ENCODE results near the gene NMRK1. TPM values are rescaled to one million over a fixed set of nuclear protein-coding genes. Genes with fewer than 3 reads are reported as not detected.

Gene NMRK1
- 10.1 and 15.5 TPM in 2 replicates for total RNA-seq
- 22.2 TPM for total RNA-seq (2013)
- 10.1 and 12.6 TPM in 2 replicates for polyA plus RNA-seq
- 4.8 and 5.5 TPM in 2 replicates for polyA minus RNA-seq

DNA sequence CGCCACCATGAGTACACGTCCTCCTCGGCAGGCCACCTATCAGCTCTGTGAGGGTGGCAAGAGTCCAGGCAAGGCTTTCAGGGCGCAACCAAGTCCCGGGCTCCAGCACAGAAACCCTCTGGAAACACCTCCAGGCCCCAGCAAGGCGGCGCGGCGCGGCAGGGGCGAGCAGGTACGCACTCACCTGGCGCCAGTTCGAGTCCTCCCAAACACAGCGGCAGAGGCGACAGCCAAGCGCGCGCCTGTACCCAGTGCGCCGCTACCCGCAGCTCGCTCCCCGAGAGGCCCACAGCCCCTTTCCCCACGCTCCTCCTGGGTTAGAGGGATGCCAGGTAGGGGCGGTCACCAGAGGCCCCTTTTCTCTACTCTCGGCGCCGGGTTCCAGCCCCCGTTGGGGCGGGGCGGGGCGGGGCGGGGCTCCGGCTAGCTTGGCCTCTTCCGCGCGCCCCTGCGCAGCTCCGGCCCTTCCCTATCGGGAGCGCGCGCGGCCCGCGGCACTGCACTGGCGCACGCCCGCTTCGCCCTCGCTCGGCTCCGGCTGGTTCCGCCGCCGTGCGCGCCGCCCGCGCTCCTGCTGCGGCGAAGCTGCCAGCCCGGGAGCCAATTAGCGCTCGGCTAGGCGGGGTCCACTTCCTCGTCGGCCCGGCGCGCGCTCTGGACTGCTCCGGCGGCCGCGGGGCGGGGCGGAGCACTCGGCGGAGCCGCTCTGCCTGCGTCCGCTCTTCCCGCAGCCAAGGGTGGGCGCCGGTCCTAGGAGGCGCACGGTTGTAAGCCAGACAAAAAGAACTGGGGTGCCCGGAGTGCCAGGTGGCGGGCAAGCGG, at the start of gene NMRK1, which contains the start of gene OSTF1:
NMRK1 (minus strand) TSS at position 332 of the 822 bp plus-strand sequence. CDS start 5,040 bp downstream, outside the sequence.
OSTF1 (plus strand) TSS at position 691 of the 822 bp plus-strand sequence. CDS start 179 bp downstream, outside the sequence.
- H3K4me2 ChIP-seq (replicated peaks; ENCODE audit: low read depth, low read length, poor library complexity, severe bottlenecking): peak within 1 kb of the TSS; percentile 94
- CTCF ChIA-PET: interaction anchor here (1.2 to 6.4 kb wide), 6 partner anchors 10 to 314 kb away, joined by 3 to 45 read pairs (median 12); partner anchors contain the start of genes C9orf40 and CARNMT1
- POLR2A ChIA-PET: interaction anchor here (1.4 to 3.3 kb wide), 3 partner anchors 34 to 135 kb away, joined by 13 to 27 read pairs (median 13); partner anchors contain the start of genes C9orf40 and CARNMT1
- H3K4me1 ChIP-seq (ENCODE audit: control insufficient read depth in 2 of 2, insufficient read depth in 2 of 2, low read length in 2 of 2): peaks cover 53 to 57% of the 10 kb centered on the region in 2 donors
- H3K36me3 ChIP-seq (replicated peaks in 1 of 2; ENCODE audit: control extremely low read depth in 1 of 2, control insufficient read depth in 1 of 2, extremely low read depth in 1 of 2, insufficient read depth in 2 of 2, low read length in 1 of 2): no peaks in the 10 kb centered on the region
- H3K79me2 ChIP-seq (ENCODE audit: control insufficient read depth, insufficient read depth, low read length): peaks cover 57% of the 10 kb centered on the region
- DNase-seq (peak; percentile 96), ATAC-seq (ENCODE audit: low read depth) (peak; percentile 86)
- peaks cover 38% of the 10 kb centered on the region for H4K20me1 ChIP-seq (ENCODE audit: control insufficient read depth, insufficient read depth, low read length, poor library complexity, severe bottlenecking)
- under 1% methylated on average over 93 of the region's 93 CpGs for WGBS (ENCODE audit: insufficient coverage)
- intact Hi-C loops (cut with micrococcal nuclease): loop anchor here (1.0 to 5.0 kb wide), 3 partner anchors 36 to 136 kb away; partner anchors contain the start of genes C9orf40 and CARNMT1
- peak within 1 kb of the TSS; percentile 98 for H2AFZ ChIP-seq (ENCODE audit: insufficient read depth, low read depth, low read length, poor library complexity, severe bottlenecking)
- no peaks in the 10 kb centered on the region for H3K9me3 ChIP-seq (ENCODE audit: control extremely low read depth in 1 of 3, control insufficient read depth in 2 of 3, insufficient read depth in 1 of 3, low read length in 2 of 3)
- Mint-ChIP-seq H3K9me3 (ENCODE audit: insufficient read depth) (no peaks in the 10 kb centered on the region), H3K27me3 (no peaks in the 10 kb centered on the region), H3K27ac (peak within 1 kb of the TSS; percentile 94), H3K4me3 (peak within 1 kb of the TSS; percentile 95), H3K4me1 (peaks cover 47% of the 10 kb centered on the region)
- peak within 1 kb of the TSS; percentile 79 to 85 for H3K27ac ChIP-seq (ENCODE audit: low read length in 2 of 2)
- H3K27me3 ChIP-seq (replicated peaks in 1 of 4; ENCODE audit: control extremely low read depth in 1 of 4, control insufficient read depth in 3 of 4, insufficient read depth in 4 of 4, low read length in 3 of 4): no peaks in the 10 kb centered on the region
- TF ChIP-seq, protein P1, sequence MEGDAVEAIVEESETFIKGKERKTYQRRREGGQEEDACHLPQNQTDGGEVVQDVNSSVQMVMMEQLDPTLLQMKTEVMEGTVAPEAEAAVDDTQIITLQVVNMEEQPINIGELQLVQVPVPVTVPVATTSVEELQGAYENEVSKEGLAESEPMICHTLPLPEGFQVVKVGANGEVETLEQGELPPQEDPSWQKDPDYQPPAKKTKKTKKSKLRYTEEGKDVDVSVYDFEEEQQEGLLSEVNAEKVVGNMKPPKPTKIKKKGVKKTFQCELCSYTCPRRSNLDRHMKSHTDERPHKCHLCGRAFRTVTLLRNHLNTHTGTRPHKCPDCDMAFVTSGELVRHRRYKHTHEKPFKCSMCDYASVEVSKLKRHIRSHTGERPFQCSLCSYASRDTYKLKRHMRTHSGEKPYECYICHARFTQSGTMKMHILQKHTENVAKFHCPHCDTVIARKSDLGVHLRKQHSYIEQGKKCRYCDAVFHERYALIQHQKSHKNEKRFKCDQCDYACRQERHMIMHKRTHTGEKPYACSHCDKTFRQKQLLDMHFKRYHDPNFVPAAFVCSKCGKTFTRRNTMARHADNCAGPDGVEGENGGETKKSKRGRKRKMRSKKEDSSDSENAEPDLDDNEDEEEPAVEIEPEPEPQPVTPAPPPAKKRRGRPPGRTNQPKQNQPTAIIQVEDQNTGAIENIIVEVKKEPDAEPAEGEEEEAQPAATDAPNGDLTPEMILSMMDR (IDR thresholded peaks at IDR 0.05): no peak
- no peak for TF ChIP-seq EZH2 (IDR thresholded peaks at IDR 0.05; ENCODE audit: borderline replicate concordance, insufficient read depth, low read depth, low read length, poor library complexity, severe bottlenecking)
- H3K9ac ChIP-seq (ENCODE audit: low read length): peak within 1 kb of the TSS; percentile 90
- peak within 1 kb of the TSS; percentile 88 to 99 (median 94) for H3K4me3 ChIP-seq (ENCODE audit: control extremely low read depth in 1 of 5, extremely low read depth in 1 of 5, insufficient read depth in 1 of 5, low read depth in 2 of 5, low read length in 4 of 5)
